ENCODE data around the gene KRT5. TPM values are rescaled to one million over a fixed set of nuclear protein-coding genes. Genes with fewer than 3 reads are reported as not detected.

Gene KRT5
- total and polyA plus RNA-seq, 4 donors: 0.08 TPM; not detected in 3

DNA sequence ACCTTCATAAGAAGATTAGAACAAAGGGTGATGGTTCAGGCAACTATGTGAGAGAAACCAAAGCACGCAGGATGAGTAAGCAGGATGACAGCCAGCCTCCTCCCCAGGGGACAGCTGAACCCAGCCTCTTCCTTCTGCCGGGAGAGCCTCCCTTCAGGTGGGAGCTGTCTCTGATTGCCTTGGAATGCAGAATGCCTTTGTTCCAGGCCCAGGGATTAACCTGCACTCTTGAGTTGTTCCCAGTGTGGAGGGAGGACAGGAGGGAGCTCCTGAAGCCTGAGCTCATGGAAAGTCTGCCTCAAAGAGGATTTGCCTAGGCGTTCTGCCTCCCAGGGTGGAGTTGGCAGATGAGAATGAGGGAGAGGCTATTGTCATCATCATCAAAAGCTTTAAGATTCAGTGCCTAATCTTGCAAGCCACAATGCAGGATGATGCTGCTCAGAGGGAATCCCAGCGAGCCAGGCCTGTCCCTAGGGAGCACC is 23.6 kb downstream of the KRT5 start:
- Histone ChIP-seq H3K9me3 (ENCODE audit: control insufficient read depth in 4 of 4, low read length in 3 of 4) (no peaks in the 10 kb centered on the region), H3K36me3 (ENCODE audit: control insufficient read depth in 4 of 4, insufficient read depth in 3 of 4, low read depth in 1 of 4, low read length in 3 of 4) (no peaks in the 10 kb centered on the region), H3K27ac (ENCODE audit: low read depth in 1 of 2, low read length in 2 of 2) (no peak overlapping the region), H3K9ac (ENCODE audit: low read depth in 1 of 2, low read length in 2 of 2) (no peak overlapping the region), H3K4me1 (ENCODE audit: control insufficient read depth in 4 of 4, insufficient read depth in 4 of 4, low read length in 3 of 4) (no peaks in the 10 kb centered on the region), H3K27me3 (ENCODE audit: control insufficient read depth in 4 of 4, insufficient read depth in 4 of 4, low read length in 3 of 4) (peaks cover 0 to 9% (median 0%) of the 10 kb centered on the region in 4 donors), H3K4me3 (ENCODE audit: low read depth in 1 of 3, low read length in 3 of 3) (no peak overlapping the region)
- TF ChIP-seq EGR1 (IDR thresholded peaks at IDR 0.05; ENCODE audit: low read depth in 2 of 2) (no peak), HNF4G (IDR thresholded peaks at IDR 0.05) (no peak), RAD21 (IDR thresholded peaks at IDR 0.05) (no peak), YY1 (IDR thresholded peaks at IDR 0.05) (no peak), RXRA (IDR thresholded peaks at IDR 0.05) (no peak), GABPA (IDR thresholded peaks at IDR 0.05 in 1 of 2, conservative IDR thresholded peaks at IDR 0.05 in 1 of 2) (no peak), TAF1 (conservative IDR thresholded peaks at IDR 0.05) (no peak), SP1 (IDR thresholded peaks at IDR 0.05) (no peak)
- TF ChIP-seq, protein P1, sequence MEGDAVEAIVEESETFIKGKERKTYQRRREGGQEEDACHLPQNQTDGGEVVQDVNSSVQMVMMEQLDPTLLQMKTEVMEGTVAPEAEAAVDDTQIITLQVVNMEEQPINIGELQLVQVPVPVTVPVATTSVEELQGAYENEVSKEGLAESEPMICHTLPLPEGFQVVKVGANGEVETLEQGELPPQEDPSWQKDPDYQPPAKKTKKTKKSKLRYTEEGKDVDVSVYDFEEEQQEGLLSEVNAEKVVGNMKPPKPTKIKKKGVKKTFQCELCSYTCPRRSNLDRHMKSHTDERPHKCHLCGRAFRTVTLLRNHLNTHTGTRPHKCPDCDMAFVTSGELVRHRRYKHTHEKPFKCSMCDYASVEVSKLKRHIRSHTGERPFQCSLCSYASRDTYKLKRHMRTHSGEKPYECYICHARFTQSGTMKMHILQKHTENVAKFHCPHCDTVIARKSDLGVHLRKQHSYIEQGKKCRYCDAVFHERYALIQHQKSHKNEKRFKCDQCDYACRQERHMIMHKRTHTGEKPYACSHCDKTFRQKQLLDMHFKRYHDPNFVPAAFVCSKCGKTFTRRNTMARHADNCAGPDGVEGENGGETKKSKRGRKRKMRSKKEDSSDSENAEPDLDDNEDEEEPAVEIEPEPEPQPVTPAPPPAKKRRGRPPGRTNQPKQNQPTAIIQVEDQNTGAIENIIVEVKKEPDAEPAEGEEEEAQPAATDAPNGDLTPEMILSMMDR (IDR thresholded peaks at IDR 0.05; ENCODE audit: low read depth, low read length, missing input control): no peak
- TF ChIP-seq, protein P2, sequence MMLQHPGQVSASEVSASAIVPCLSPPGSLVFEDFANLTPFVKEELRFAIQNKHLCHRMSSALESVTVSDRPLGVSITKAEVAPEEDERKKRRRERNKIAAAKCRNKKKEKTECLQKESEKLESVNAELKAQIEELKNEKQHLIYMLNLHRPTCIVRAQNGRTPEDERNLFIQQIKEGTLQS (IDR thresholded peaks at IDR 0.05): no peak
- 85% methylated on average over 4 of the region's 4 CpGs for WGBS
- DNase-seq (ENCODE audit: low spot score): no peak

DNA sequence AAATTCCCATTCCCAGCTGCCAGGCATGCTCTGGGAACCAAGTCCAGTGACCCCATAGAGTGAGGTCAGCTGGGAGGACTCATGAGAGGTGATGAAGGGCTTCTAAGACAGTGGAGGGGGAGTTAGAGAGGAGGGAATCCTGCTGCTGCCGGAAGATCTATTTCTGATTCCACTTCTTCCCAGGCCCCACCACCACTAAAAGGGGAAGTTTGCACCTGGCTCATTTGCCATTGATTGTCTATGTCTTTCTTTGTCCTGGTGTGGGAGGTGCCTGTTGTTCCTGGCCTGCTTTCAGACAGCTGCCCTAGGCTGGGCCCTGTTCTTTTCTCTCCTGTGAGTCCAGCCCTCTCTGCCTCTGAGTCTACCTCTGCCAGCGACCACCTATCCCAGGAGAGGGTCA is 24.1 kb downstream of the KRT5 start:
- Histone ChIP-seq H3K4me1 (ENCODE audit: control insufficient read depth in 4 of 4, insufficient read depth in 4 of 4, low read length in 3 of 4) (no peaks in the 10 kb centered on the region), H3K36me3 (ENCODE audit: control insufficient read depth in 4 of 4, insufficient read depth in 3 of 4, low read depth in 1 of 4, low read length in 3 of 4) (no peaks in the 10 kb centered on the region), H3K9ac (ENCODE audit: low read depth in 1 of 2, low read length in 2 of 2) (no peak overlapping the region), H3K27me3 (ENCODE audit: control insufficient read depth in 4 of 4, insufficient read depth in 4 of 4, low read length in 3 of 4) (peaks cover 0 to 9% (median 0%) of the 10 kb centered on the region in 4 donors), H3K4me3 (ENCODE audit: low read depth in 1 of 3, low read length in 3 of 3) (no peak overlapping the region), H3K27ac (ENCODE audit: low read depth in 1 of 2, low read length in 2 of 2) (no peak overlapping the region), H3K9me3 (ENCODE audit: control insufficient read depth in 4 of 4, low read length in 3 of 4) (no peaks in the 10 kb centered on the region)
- no peak for DNase-seq (ENCODE audit: low spot score)
- WGBS: 75% methylated on average over 2 of the region's 2 CpGs
- TF ChIP-seq RAD21 (IDR thresholded peaks at IDR 0.05): no peak

DNA sequence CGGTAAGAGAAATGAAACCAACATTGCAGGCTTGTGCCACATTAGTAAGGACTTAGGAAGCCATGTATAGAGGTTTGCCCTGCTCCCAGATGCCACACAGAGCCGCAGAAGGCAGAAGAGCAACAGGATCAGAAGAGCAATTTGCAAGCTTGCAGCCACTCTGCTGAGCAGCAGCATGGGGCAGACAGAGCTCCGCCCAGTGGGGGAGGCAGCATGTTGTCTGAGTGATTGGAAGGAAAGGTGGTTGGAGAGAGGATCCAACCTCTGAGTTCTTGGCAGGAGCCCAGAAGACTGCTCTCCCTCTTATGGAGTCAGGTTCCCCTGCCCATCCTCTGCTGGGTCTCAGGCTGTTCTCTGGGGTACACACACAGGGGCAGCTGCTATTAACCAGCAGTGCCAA is 24.8 kb downstream of the KRT5 start:
- 40% methylated on average over 3 of the region's 3 CpGs for WGBS

More for the DNA sequence above, 24.8 kb downstream of the KRT5 start:
- DNase-seq (ENCODE audit: low spot score): no peak
- Histone ChIP-seq H3K27me3 (ENCODE audit: control insufficient read depth in 4 of 4, insufficient read depth in 4 of 4, low read length in 3 of 4) (peaks cover 0 to 6% (median 0%) of the 10 kb centered on the region in 4 donors), H3K9me3 (ENCODE audit: control insufficient read depth in 4 of 4, low read length in 3 of 4) (no peaks in the 10 kb centered on the region), H3K4me1 (ENCODE audit: control insufficient read depth in 4 of 4, insufficient read depth in 4 of 4, low read length in 3 of 4) (no peaks in the 10 kb centered on the region), H3K27ac (ENCODE audit: low read depth in 1 of 2, low read length in 2 of 2) (no peak overlapping the region), H3K4me3 (ENCODE audit: low read depth in 1 of 3, low read length in 3 of 3) (no peak overlapping the region), H3K9ac (ENCODE audit: low read depth in 1 of 2, low read length in 2 of 2) (no peak overlapping the region), H3K36me3 (ENCODE audit: control insufficient read depth in 4 of 4, insufficient read depth in 3 of 4, low read depth in 1 of 4, low read length in 3 of 4) (no peaks in the 10 kb centered on the region)
- TF ChIP-seq, protein P3, sequence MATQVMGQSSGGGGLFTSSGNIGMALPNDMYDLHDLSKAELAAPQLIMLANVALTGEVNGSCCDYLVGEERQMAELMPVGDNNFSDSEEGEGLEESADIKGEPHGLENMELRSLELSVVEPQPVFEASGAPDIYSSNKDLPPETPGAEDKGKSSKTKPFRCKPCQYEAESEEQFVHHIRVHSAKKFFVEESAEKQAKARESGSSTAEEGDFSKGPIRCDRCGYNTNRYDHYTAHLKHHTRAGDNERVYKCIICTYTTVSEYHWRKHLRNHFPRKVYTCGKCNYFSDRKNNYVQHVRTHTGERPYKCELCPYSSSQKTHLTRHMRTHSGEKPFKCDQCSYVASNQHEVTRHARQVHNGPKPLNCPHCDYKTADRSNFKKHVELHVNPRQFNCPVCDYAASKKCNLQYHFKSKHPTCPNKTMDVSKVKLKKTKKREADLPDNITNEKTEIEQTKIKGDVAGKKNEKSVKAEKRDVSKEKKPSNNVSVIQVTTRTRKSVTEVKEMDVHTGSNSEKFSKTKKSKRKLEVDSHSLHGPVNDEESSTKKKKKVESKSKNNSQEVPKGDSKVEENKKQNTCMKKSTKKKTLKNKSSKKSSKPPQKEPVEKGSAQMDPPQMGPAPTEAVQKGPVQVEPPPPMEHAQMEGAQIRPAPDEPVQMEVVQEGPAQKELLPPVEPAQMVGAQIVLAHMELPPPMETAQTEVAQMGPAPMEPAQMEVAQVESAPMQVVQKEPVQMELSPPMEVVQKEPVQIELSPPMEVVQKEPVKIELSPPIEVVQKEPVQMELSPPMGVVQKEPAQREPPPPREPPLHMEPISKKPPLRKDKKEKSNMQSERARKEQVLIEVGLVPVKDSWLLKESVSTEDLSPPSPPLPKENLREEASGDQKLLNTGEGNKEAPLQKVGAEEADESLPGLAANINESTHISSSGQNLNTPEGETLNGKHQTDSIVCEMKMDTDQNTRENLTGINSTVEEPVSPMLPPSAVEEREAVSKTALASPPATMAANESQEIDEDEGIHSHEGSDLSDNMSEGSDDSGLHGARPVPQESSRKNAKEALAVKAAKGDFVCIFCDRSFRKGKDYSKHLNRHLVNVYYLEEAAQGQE (IDR thresholded peaks at IDR 0.05): no peak
- TF ChIP-seq, protein P1 (IDR thresholded peaks at IDR 0.05; ENCODE audit: low read depth, low read length, missing input control): no peak
- TF ChIP-seq HNF4G (IDR thresholded peaks at IDR 0.05): no peak
- TF ChIP-seq, protein P4, sequence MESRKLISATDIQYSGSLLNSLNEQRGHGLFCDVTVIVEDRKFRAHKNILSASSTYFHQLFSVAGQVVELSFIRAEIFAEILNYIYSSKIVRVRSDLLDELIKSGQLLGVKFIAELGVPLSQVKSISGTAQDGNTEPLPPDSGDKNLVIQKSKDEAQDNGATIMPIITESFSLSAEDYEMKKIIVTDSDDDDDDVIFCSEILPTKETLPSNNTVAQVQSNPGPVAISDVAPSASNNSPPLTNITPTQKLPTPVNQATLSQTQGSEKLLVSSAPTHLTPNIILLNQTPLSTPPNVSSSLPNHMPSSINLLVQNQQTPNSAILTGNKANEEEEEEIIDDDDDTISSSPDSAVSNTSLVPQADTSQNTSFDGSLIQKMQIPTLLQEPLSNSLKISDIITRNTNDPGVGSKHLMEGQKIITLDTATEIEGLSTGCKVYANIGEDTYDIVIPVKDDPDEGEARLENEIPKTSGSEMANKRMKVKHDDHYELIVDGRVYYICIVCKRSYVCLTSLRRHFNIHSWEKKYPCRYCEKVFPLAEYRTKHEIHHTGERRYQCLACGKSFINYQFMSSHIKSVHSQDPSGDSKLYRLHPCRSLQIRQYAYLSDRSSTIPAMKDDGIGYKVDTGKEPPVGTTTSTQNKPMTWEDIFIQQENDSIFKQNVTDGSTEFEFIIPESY (IDR thresholded peaks at IDR 0.05): no peak
- TF ChIP-seq, protein P2 (IDR thresholded peaks at IDR 0.05): no peak
- no peak for TF ChIP-seq FOXA1 (IDR thresholded peaks at IDR 0.05)
- no peak for TF ChIP-seq EGR1 (IDR thresholded peaks at IDR 0.05; ENCODE audit: low read depth in 2 of 2)
- TF ChIP-seq YY1 (IDR thresholded peaks at IDR 0.05): no peak
- TF ChIP-seq, protein P5, sequence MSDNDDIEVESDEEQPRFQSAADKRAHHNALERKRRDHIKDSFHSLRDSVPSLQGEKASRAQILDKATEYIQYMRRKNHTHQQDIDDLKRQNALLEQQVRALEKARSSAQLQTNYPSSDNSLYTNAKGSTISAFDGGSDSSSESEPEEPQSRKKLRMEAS (IDR thresholded peaks at IDR 0.05): no peak

All from liver (tissue), 9 donors.